Measurements from ENCODE around the gene CACNG6. TPM values are rescaled to one million over a fixed set of nuclear protein-coding genes. Genes with fewer than 3 reads are reported as not detected.

The CACNG6 gene
- total RNA-seq, 4 donors from 2014 or later: not detected

DNA sequence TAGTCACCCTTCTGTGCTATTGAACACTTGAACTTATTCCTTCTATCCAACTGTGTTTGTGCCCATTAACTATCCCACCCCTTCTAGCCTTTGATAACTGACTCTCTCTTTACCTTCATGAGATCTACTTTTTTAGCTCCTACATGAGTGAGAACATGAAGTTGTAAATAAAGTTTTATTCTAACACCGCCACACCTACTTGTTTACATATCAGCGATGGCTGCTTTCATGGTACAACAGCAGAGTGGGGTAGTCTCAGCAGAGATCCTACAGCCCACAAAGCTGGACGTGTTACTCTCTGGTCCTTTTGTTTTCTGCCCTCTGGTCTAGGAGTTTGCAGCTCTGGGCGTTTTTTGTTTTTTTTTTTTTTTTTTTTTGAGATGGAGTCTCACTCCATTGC lies 48.6 kb downstream of the CACNG6 start:
- H3K9me3 ChIP-seq: no peaks in the 10 kb centered on the region
- TF ChIP-seq POLR2AphosphoS5 (IDR thresholded peaks at IDR 0.05) (no peak), POLR2A (IDR thresholded peaks at IDR 0.05; ENCODE audit: low read depth) (no peak)
- TF ChIP-seq, protein P1, sequence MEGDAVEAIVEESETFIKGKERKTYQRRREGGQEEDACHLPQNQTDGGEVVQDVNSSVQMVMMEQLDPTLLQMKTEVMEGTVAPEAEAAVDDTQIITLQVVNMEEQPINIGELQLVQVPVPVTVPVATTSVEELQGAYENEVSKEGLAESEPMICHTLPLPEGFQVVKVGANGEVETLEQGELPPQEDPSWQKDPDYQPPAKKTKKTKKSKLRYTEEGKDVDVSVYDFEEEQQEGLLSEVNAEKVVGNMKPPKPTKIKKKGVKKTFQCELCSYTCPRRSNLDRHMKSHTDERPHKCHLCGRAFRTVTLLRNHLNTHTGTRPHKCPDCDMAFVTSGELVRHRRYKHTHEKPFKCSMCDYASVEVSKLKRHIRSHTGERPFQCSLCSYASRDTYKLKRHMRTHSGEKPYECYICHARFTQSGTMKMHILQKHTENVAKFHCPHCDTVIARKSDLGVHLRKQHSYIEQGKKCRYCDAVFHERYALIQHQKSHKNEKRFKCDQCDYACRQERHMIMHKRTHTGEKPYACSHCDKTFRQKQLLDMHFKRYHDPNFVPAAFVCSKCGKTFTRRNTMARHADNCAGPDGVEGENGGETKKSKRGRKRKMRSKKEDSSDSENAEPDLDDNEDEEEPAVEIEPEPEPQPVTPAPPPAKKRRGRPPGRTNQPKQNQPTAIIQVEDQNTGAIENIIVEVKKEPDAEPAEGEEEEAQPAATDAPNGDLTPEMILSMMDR (IDR thresholded peaks at IDR 0.05): no peak
- no peaks in the 10 kb centered on the region for H3K4me1 ChIP-seq
- 77% methylated on average over 4 of the region's 4 CpGs for WGBS
- H3K27ac ChIP-seq (replicated peaks in 1 of 4): no peak overlapping the region
- no peak overlapping the region for H3K4me3 ChIP-seq
- no peak for DNase-seq (ENCODE audit: extremely low spot score)
- peaks cover 0 to 71% (median 0%) of the 10 kb centered on the region in 4 donors for H3K27me3 ChIP-seq
- no peaks in the 10 kb centered on the region for H3K36me3 ChIP-seq
- intact Hi-C loops (cut with DNase I): no loop called here

DNA sequence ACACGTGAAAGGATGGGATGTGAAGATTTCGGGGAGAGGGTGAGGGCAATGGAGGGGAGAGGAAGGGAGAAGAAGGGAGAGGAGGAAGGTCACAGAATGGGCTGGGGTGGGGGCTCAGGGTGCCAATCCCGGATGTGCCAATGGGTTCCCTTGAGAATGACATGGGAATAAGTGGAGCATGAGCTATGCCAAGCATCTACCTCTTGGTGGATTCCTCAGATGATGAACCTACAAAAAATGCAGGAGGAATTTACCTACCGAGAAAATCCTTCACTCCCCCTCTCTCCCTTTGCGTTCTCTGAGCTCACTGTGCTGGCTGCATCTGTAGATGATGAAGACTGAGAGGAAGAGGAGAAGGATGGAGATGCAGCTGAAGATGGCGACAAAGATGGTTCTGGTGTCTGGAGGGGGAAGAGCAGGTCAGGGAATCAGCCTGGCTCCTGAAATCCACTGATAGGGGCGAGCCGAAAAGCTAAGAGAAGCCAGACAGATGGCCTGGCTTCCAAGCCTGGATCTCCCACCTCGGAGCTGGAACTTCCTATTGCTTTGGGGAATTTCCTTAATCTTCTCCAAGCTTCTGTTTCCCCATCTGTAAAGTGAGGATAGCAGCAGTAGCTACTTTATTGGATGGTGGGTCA lies 50.7 kb downstream of the CACNG6 start:
- Histone ChIP-seq H3K27me3 (peaks cover 0 to 74% (median 0%) of the 10 kb centered on the region in 4 donors), H3K36me3 (no peaks in the 10 kb centered on the region), H3K4me1 (no peaks in the 10 kb centered on the region), H3K9me3 (no peaks in the 10 kb centered on the region), H3K27ac (replicated peaks in 1 of 4) (no peak overlapping the region), H3K4me3 (no peak overlapping the region)
- TF ChIP-seq EP300 (IDR thresholded peaks at IDR 0.05): no peak
- WGBS: 65% methylated on average over 9 of the region's 9 CpGs
- no peak for DNase-seq (ENCODE audit: extremely low spot score)
- intact Hi-C loops (cut with DNase I): no loop called here

DNA sequence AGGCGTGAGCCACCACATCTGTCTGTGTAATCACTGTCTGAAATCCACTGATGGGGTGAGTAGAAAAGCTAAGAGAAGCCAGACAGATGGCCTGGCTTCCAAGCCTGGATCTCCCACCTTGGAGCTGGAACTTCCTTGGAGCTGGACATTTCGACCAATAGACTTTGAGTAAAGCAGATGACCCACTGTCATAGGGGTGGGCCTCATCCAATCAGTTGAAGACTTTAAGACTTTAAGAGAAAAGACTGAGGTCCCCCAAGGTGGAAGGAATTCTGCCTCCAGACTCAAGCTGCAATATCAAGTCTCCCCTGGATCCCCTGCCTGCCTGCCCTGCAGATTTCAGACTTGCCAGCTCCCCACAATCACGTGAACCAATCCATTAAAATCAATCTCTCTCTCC lies 51.6 kb downstream of the CACNG6 start:
- H3K9me3 ChIP-seq: no peaks in the 10 kb centered on the region
- H3K27me3 ChIP-seq: peaks cover 0 to 83% (median 0%) of the 10 kb centered on the region in 4 donors
- H3K36me3 ChIP-seq: no peaks in the 10 kb centered on the region
- H3K4me1 ChIP-seq: no peaks in the 10 kb centered on the region
- H3K27ac ChIP-seq (replicated peaks in 1 of 4): no peak overlapping the region
- TF ChIP-seq EP300 (IDR thresholded peaks at IDR 0.05) (no peak), POLR2AphosphoS5 (IDR thresholded peaks at IDR 0.05) (no peak), POLR2A (IDR thresholded peaks at IDR 0.05; ENCODE audit: low read depth) (no peak)
- TF ChIP-seq, protein P1 (IDR thresholded peaks at IDR 0.05): no peak
- 73% methylated on average over 3 of the region's 3 CpGs for WGBS
- DNase-seq (ENCODE audit: extremely low spot score): no peak
- H3K4me3 ChIP-seq: no peak overlapping the region
- intact Hi-C loops (cut with DNase I): no loop called here

DNA sequence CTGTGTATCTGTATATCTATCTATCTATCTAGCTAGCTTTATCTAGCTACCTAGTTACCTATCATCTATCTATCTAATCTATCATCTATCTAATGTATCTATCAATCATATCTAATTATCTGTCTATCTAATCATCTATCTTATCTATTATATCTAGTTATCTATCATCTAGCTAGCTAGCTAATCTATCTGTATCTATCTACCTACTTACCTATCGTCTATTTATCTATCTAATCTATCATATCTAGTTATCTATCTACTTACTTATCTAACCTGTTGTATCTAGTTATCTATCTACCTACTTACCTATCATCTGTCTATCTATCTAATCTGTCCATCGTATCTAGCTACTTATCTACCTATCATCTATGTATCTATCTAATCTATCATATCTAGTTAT lies 54.3 kb downstream of the CACNG6 start:
- H3K9me3 ChIP-seq: peaks cover 0 to 10% (median 0%) of the 10 kb centered on the region in 4 donors
- TF ChIP-seq EP300 (IDR thresholded peaks at IDR 0.05): no peak
- TF ChIP-seq, protein P1 (IDR thresholded peaks at IDR 0.05): no peak
- TF ChIP-seq POLR2AphosphoS5 (IDR thresholded peaks at IDR 0.05): no peak
- no peak for TF ChIP-seq POLR2A (IDR thresholded peaks at IDR 0.05; ENCODE audit: low read depth)
- H3K27me3 ChIP-seq: peaks cover 0 to 79% (median 0%) of the 10 kb centered on the region in 4 donors
- H3K4me1 ChIP-seq: no peaks in the 10 kb centered on the region
- H3K36me3 ChIP-seq: no peaks in the 10 kb centered on the region
- WGBS: 80% methylated on average over 2 of the region's 2 CpGs
- no peak for DNase-seq (ENCODE audit: extremely low spot score)
- intact Hi-C loops (cut with DNase I): no loop called here
- no peak overlapping the region for H3K27ac ChIP-seq (replicated peaks in 1 of 4)
- H3K4me3 ChIP-seq: no peak overlapping the region

DNA sequence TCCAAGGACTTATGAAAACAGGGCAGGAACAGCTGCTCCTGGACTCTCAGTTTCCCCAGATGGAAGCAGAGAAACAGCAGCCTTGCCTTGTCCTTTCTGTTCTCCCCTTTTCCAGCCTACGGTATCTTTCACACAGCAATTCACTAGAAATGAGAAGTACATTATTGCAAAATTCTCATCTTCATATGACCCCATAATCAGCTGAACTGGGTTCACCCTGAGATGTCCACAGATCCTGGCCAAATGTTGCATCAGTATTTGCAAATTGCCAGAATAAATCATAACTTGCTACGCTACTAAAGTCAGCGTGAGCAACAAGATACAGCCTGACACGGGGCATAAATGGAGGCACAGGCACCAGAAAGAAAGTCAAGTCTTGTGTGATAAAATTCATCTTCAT lies 56.2 kb downstream of the CACNG6 start:
- no peak overlapping the region for H3K4me3 ChIP-seq
- H3K27ac ChIP-seq (replicated peaks in 1 of 4): no peak overlapping the region
- no peaks in the 10 kb centered on the region for H3K36me3 ChIP-seq
- peaks cover 0 to 65% (median 0%) of the 10 kb centered on the region in 4 donors for H3K27me3 ChIP-seq
- no peak for DNase-seq (ENCODE audit: extremely low spot score)
- intact Hi-C loops (cut with DNase I): no loop called here
- TF ChIP-seq POLR2AphosphoS5 (IDR thresholded peaks at IDR 0.05) (no peak), EP300 (IDR thresholded peaks at IDR 0.05) (no peak), POLR2A (IDR thresholded peaks at IDR 0.05; ENCODE audit: low read depth) (no peak)
- TF ChIP-seq, protein P1 (IDR thresholded peaks at IDR 0.05): no peak
- 77% methylated on average over 4 of the region's 4 CpGs for WGBS
- H3K9me3 ChIP-seq: peaks cover 0 to 10% (median 0%) of the 10 kb centered on the region in 4 donors
- no peaks in the 10 kb centered on the region for H3K4me1 ChIP-seq

Small RNA genes lying within 50 kb of the gene (small RNA-seq; reads per million reads assigned to genes)
- gene AC012314.20: 0 reads per million in 3 donors

Other genes starting within 250 kb of the CACNG6 start
- 1 to 10 TPM in 1 of 4 donors, under 1 TPM in 3; under 0.01 to 1.8 (median 0.30) TPM for gene NLRP12, start 167.3 kb upstream of the CACNG6 start, total RNA-seq
- gene MYADM, start 123.8 kb upstream of the CACNG6 start, total RNA-seq: 100 to 1,000 TPM; 130 to 353 (median 204) TPM
- not detected for gene PRKCG, start 109.4 kb upstream of the CACNG6 start, total RNA-seq
- gene CACNG7, start 82.4 kb upstream of the CACNG6 start, total RNA-seq: 1 to 10 TPM in 1 of 4 donors, under 1 TPM in 1, not detected in 2; under 0.01 to 1.2 TPM
- gene CACNG8, start 28.7 kb upstream of the CACNG6 start, total RNA-seq: under 1 TPM in 1 of 4 donors, not detected in 3; 0.06 TPM
- under 1 TPM in 1 of 4 donors, not detected in 3; 0.33 TPM for gene VSTM1, start 72.3 kb downstream of the CACNG6 start, total RNA-seq
- gene TARM1, start 89.7 kb downstream of the CACNG6 start, total RNA-seq: not detected
- gene OSCAR, start 109.2 kb downstream of the CACNG6 start, total RNA-seq: 1 to 10 TPM in 3 of 4 donors, under 1 TPM in 1; 0.29 to 5.0 (median 1.6) TPM
- gene NDUFA3, start 111.2 kb downstream of the CACNG6 start, total RNA-seq: 10 to 100 TPM in 3 of 4 donors, 1 to 10 TPM in 1; 9.1 to 50.9 (median 26.4) TPM
- 10 to 100 TPM; 10.8 to 26.6 (median 19.8) TPM for gene TFPT, start 124.0 kb downstream of the CACNG6 start, total RNA-seq
- gene PRPF31, start 124.1 kb downstream of the CACNG6 start, total RNA-seq: 10 to 100 TPM; 44.9 to 64.3 (median 56.0) TPM
- gene CNOT3, start 146.1 kb downstream of the CACNG6 start, total RNA-seq: 10 to 100 TPM; 15.1 to 25.3 (median 21.1) TPM
- gene LENG1, start 168.1 kb downstream of the CACNG6 start, total RNA-seq: 10 to 100 TPM in 3 of 4 donors, 1 to 10 TPM in 1; 10.0 to 12.7 (median 11.5) TPM
- under 1 TPM in 3 of 4 donors, not detected in 1; 0.26 to 0.98 (median 0.33) TPM for gene TMC4, start 181.5 kb downstream of the CACNG6 start, total RNA-seq
- 10 to 100 TPM; 40.3 to 83.2 (median 59.4) TPM for gene MBOAT7, start 197.9 kb downstream of the CACNG6 start, total RNA-seq
- gene TSEN34, start 199.7 kb downstream of the CACNG6 start, total RNA-seq: 100 to 1,000 TPM in 1 of 4 donors, 10 to 100 TPM in 3; 49.4 to 103 (median 86.8) TPM
- gene RPS9, start 209.2 kb downstream of the CACNG6 start, total RNA-seq: 1,000 to 10,000 TPM; 1,410 to 2,465 (median 1,750) TPM
- 10 to 100 TPM in 2 of 4 donors, 1 to 10 TPM in 2; 9.1 to 36.1 (median 11.3) TPM for gene LILRB3, start 231.4 kb downstream of the CACNG6 start, total RNA-seq